ENCODE results near the gene ATF2. TPM values are rescaled to one million over a fixed set of nuclear protein-coding genes. Genes with fewer than 3 reads are reported as not detected.

Gene ATF2
- total RNA-seq, 2 experiments from 2014 or later = 52.2 to 67.5 TPM

GRCh38 chr2:175026385-175026784, 141.6 kb downstream of the ATF2 start:
- intact Hi-C loops (cut with DNase I, micrococcal nuclease) = no loop called here
- H3K36me3 Mint-ChIP-seq (ENCODE audit: low read depth) = no peaks in the 10 kb centered on the region
- H3K4me1 Mint-ChIP-seq = no peaks in the 10 kb centered on the region
- H3K27ac Mint-ChIP-seq = no peak overlapping the region
- no peak overlapping the region for H3K4me3 Mint-ChIP-seq
- peaks cover 4% of the 10 kb centered on the region for H3K27me3 Mint-ChIP-seq
- POLR2A ChIA-PET = no interaction called here
- CTCF ChIA-PET = interaction anchor here (0.6 to 1.1 kb wide), 3 partner anchors 21 to 1616 kb away, joined by 3 to 4 read pairs (median 3); partner anchors contain the start of gene CHN1
- no peaks in the 10 kb centered on the region for H3K9me3 Mint-ChIP-seq (ENCODE audit: low read depth)
- ATAC-seq (no peak), DNase-seq (no peak)

- POLR2A ChIA-PET = no interaction called here
- DNase-seq = no peak
- Mint-ChIP-seq H3K27me3 (peaks cover 4% of the 10 kb centered on the region), H3K27ac (no peak overlapping the region), H3K36me3 (ENCODE audit: low read depth) (no peaks in the 10 kb centered on the region), H3K9me3 (ENCODE audit: low read depth) (no peaks in the 10 kb centered on the region), H3K4me1 (no peaks in the 10 kb centered on the region), H3K4me3 (no peak overlapping the region)
- intact Hi-C loops (cut with DNase I, micrococcal nuclease) = no loop called here
- CTCF ChIA-PET = interaction anchor here (0.6 to 1.1 kb wide), 3 partner anchors 20 to 1616 kb away, joined by 3 to 4 read pairs (median 3); partner anchors contain the start of gene CHN1
- ATAC-seq = no peak
Measured at GRCh38 chr2:175025946-175026345, 142.1 kb downstream of the ATF2 start.

GRCh38 chr2:175025233-175025632, 142.8 kb downstream of the ATF2 start:
- ChIA-PET CTCF (interaction anchor here (1.1 kb wide), 1 partner anchor 20 kb away, joined by 4 read pairs; the partner anchor contains the start of gene CHN1), POLR2A (no interaction called here)
- DNase-seq = no peak
- Mint-ChIP-seq H3K4me3 (no peak overlapping the region), H3K4me1 (no peaks in the 10 kb centered on the region), H3K27me3 (peaks cover 4% of the 10 kb centered on the region), H3K9me3 (ENCODE audit: low read depth) (no peaks in the 10 kb centered on the region), H3K36me3 (ENCODE audit: low read depth) (no peaks in the 10 kb centered on the region), H3K27ac (no peak overlapping the region)
- intact Hi-C loops (cut with DNase I, micrococcal nuclease) = no loop called here
- no peak for ATAC-seq

- POLR2A ChIA-PET = no interaction called here
- no peaks in the 10 kb centered on the region for H3K36me3 Mint-ChIP-seq (ENCODE audit: low read depth)
- H3K4me1 Mint-ChIP-seq = no peaks in the 10 kb centered on the region
- ATAC-seq (no peak), DNase-seq (no peak)
- H3K9me3 Mint-ChIP-seq (ENCODE audit: low read depth) = no peaks in the 10 kb centered on the region
- intact Hi-C loops (cut with DNase I, micrococcal nuclease) = no loop called here
- H3K27ac Mint-ChIP-seq = no peak overlapping the region
- no peak overlapping the region for H3K4me3 Mint-ChIP-seq
- CTCF ChIA-PET = interaction anchor here (0.5 to 1.2 kb wide), 3 partner anchors 14 to 15 kb away, joined by 3 to 4 read pairs (median 3); no protein-coding TSS in a partner anchor
- H3K27me3 Mint-ChIP-seq = peaks cover 4% of the 10 kb centered on the region
Measured at GRCh38 chr2:175022923-175023322, 145.1 kb downstream of the ATF2 start.

Small RNA genes within 50 kb of the gene (microRNA-seq; reads per million reads assigned to microRNA genes)
- 1.4 reads per million for gene MIR933 (ENCODE audit: borderline replicate concordance)

Other genes starting within 250 kb of the ATF2 start
- gene CHN1, start 162.8 kb downstream of the ATF2 start, total RNA-seq = 1 to 10 TPM; 3.8 TPM
- 100 to 1,000 TPM; 244 to 386 TPM for gene ATP5MC3, start 13.5 kb upstream of the ATF2 start, total RNA-seq